GM19324 (cell line): ENCODE measurements around the gene MTA1.

Source experiments
- ATAC-seq: cut with Tn5 transposase; IDR thresholded peaks from one replicate; pipeline ENCODE4 v1.9.1; 2021; ENCODE audit warnings: mild to moderate bottlenecking, moderate library complexity; ENCODE audit not compliant: unreplicated experiment, low FRiP score

MTA1 gene

GRCh38 chr14:105471823-105472485 is 52.3 kb downstream of the MTA1 start:
- no peak for ATAC-seq

- no peak for ATAC-seq
Observed at GRCh38 chr14:105472486-105472991, 52.9 kb downstream of the MTA1 start.

- ATAC-seq, result no peak
Observed at GRCh38 chr14:105473033-105473676, 53.5 kb downstream of the MTA1 start.

GRCh38 chr14:105473677-105474482 is 54.3 kb downstream of the MTA1 start:
- no peak for ATAC-seq

GRCh38 chr14:105474483-105475268 is 55.0 kb downstream of the MTA1 start, which contains the start of gene CRIP2:
TSS of gene CRIP2 (plus strand) at chr14:105474821. CDS start at chr14:105474863, 42 bp downstream.
- ATAC-seq, result no peak

- ATAC-seq, result no peak
Observed at GRCh38 chr14:105475269-105476096, 55.9 kb downstream of the MTA1 start.

GRCh38 chr14:105476097-105476830 is 56.6 kb downstream of the MTA1 start:
- ATAC-seq, result no peak

- ATAC-seq, result no peak
Observed at GRCh38 chr14:105476831-105477659, 57.4 kb downstream of the MTA1 start.

GRCh38 chr14:105477660-105478397 is 58.2 kb downstream of the MTA1 start:
- no peak for ATAC-seq

- ATAC-seq, result no peak
Observed at GRCh38 chr14:105478398-105479251, 59.0 kb downstream of the MTA1 start.

GRCh38 chr14:105479431-105480158 is 60.0 kb downstream of the MTA1 start:
- ATAC-seq, result no peak

GRCh38 chr14:105480199-105480746 is 60.6 kb downstream of the MTA1 start:
- ATAC-seq, result no peak

GRCh38 chr14:105480807-105481801 is 61.5 kb downstream of the MTA1 start:
- peak; percentile 52 for ATAC-seq

- peak; percentile 45 for ATAC-seq
Observed at GRCh38 chr14:105481886-105482457, 62.3 kb downstream of the MTA1 start.
